ENCODE results near the gene CPT1B. TPM values are rescaled to one million over a fixed set of nuclear protein-coding genes. Genes with fewer than 3 reads are reported as not detected.

CPT1B gene
- total RNA-seq, 1 donor from 2014 or later: 2.1 TPM

DNA sequence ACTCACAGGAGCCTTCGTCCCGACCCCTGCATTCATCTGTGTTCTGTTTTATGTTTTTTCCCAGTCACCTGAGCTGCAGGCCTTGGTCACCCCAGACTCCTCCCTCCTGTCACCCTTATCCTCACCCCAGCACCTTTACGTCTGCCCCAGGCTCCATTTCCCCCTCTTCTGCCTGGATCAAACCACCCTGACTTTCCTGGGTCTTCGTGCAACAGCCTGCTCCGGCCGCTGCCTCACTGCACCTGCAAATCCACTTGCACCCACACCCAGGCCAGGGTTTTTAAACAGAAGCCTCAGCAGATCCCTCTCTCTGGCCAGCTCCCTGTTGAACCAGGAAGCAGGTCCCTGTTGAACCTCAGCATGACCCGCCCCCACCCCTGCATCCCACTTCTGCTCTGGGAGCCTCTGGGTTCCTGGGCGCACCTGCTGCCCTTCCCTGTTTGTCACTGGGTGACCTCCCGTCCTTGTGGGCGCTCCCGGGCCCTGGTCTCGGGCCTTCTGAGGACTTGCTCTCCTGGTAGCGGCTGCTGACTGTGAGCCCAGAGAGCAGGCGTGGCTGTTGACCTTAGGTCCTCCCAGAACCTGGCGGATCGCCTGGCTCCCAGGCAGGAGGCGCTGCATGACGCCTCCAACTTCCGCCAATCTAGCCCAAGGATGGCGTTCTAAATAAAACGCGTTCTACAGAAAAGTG lies 35.2 kb upstream of the CPT1B start:
- H3K4me3 ChIP-seq (ENCODE audit: low read depth, low read length): no peak overlapping the region
- DNase-seq (ENCODE audit: low read depth): no peak
- H3K36me3 ChIP-seq (ENCODE audit: control insufficient read depth, insufficient read depth, low read length): no peaks in the 10 kb centered on the region

DNA sequence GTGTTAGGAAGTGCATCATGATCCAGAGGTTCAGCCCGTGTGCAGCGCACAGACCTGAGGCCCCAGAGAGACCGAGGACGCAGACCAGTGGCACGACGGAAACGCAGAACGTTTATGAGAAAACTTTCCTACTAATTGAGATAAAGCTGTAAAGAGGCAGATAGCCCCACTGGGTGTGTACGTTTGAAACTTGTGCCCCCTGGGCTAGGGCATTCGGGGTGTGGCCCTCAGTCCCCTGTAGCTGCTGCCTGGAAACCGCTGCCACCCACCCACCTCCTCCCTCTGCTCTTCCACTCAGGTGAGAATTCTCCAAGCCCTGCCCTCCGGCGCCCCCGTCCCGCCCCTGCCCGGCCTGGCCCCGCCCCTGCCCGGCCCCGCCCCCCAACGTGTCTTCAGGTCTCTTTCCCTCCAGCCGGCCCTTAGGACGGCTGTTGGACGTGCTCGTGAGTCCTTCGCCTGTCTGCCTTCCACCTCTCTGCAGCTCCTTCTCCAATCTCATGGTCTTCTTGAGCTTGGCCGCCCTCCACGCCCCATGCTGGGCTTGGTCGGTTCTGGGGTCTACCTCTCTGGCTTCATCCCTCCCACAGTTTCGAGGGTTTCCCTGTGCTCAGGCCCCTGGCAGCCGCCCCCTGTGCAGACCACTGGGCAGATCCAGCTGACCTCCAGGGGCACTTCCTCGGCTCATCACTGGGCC lies 34.4 kb upstream of the CPT1B start:
- Histone ChIP-seq H3K27me3 (ENCODE audit: control insufficient read depth, insufficient read depth, low read length) (peaks cover 45% of the 10 kb centered on the region), H3K36me3 (ENCODE audit: control insufficient read depth, insufficient read depth, low read length) (no peaks in the 10 kb centered on the region), H3K4me3 (ENCODE audit: low read depth, low read length) (no peak overlapping the region)
- TF ChIP-seq, protein P1, sequence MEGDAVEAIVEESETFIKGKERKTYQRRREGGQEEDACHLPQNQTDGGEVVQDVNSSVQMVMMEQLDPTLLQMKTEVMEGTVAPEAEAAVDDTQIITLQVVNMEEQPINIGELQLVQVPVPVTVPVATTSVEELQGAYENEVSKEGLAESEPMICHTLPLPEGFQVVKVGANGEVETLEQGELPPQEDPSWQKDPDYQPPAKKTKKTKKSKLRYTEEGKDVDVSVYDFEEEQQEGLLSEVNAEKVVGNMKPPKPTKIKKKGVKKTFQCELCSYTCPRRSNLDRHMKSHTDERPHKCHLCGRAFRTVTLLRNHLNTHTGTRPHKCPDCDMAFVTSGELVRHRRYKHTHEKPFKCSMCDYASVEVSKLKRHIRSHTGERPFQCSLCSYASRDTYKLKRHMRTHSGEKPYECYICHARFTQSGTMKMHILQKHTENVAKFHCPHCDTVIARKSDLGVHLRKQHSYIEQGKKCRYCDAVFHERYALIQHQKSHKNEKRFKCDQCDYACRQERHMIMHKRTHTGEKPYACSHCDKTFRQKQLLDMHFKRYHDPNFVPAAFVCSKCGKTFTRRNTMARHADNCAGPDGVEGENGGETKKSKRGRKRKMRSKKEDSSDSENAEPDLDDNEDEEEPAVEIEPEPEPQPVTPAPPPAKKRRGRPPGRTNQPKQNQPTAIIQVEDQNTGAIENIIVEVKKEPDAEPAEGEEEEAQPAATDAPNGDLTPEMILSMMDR (IDR thresholded peaks at IDR 0.05; ENCODE audit: insufficient read depth, low read length, poor library complexity, severe bottlenecking): no peak
- DNase-seq (ENCODE audit: low read depth): no peak

More for the DNA sequence above, 35.2 kb upstream of the CPT1B start:
- H3K27me3 ChIP-seq (ENCODE audit: control insufficient read depth, insufficient read depth, low read length): peaks cover 39% of the 10 kb centered on the region
- TF ChIP-seq, protein P1 (IDR thresholded peaks at IDR 0.05; ENCODE audit: insufficient read depth, low read length, poor library complexity, severe bottlenecking): no peak

DNA sequence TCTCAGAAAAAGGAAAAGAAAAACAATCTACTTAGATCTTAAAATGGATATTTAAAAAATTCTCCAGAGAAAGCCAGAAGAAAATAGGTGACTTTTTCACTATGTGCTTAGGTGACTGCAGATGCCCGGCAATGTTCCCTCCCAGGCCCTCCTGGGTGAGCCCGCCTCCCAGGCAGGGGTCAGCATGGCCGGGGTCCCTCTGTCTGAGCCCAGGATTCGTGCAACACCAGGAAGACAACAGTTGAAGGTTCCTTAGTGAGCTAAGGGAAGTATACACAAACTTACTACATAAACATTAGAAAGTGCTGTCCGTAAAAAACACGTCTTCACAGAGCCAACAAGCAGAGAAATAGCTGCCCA lies 33.9 kb upstream of the CPT1B start:
- no peak for DNase-seq (ENCODE audit: low read depth)
- peaks cover 50% of the 10 kb centered on the region for H3K27me3 ChIP-seq (ENCODE audit: control insufficient read depth, insufficient read depth, low read length)
- H3K36me3 ChIP-seq (ENCODE audit: control insufficient read depth, insufficient read depth, low read length): no peaks in the 10 kb centered on the region
- H3K4me3 ChIP-seq (ENCODE audit: low read depth, low read length): no peak overlapping the region
- TF ChIP-seq, protein P1 (IDR thresholded peaks at IDR 0.05; ENCODE audit: insufficient read depth, low read length, poor library complexity, severe bottlenecking): no peak

DNA sequence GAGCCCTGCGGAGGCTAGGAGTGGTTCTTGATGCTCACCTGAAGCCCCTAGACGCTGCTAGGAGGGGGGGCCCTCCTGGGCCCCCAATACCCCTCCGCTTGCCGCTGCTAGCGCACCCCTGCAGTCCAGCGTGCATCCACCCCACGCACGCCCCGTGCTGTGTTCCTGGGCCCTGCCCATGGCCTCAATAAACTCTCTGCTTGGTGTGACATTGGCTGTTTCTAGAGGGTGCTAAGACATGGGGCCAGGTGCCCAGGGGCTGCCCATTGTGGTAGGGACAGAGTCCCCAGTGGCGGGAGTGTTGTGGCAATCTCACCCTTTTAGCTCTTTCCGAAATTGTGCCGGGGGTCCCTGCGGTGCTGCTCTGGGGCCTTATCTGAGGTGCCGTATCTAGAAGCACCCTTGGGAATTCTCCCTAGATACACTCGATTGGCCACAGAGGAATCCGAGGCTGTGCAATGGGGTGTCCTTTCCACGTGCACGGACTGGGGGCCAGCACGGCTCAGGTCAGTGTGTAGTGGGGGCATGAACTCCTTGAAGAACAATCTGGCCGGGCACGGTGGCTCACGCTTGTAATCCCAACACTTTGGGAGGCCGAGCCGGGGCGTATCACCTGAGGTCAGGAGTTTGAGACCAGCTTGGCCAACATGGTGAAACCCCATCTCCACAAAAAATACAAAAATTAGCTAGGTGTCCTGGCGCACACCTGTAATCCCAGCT lies 33.3 kb upstream of the CPT1B start:
- H3K36me3 ChIP-seq (ENCODE audit: control insufficient read depth, insufficient read depth, low read length): no peaks in the 10 kb centered on the region
- TF ChIP-seq, protein P1 (IDR thresholded peaks at IDR 0.05; ENCODE audit: insufficient read depth, low read length, poor library complexity, severe bottlenecking): no peak
- H3K4me3 ChIP-seq (ENCODE audit: low read depth, low read length): no peak overlapping the region
- no peak for DNase-seq (ENCODE audit: low read depth)
- peaks cover 56% of the 10 kb centered on the region for H3K27me3 ChIP-seq (ENCODE audit: control insufficient read depth, insufficient read depth, low read length)

DNA sequence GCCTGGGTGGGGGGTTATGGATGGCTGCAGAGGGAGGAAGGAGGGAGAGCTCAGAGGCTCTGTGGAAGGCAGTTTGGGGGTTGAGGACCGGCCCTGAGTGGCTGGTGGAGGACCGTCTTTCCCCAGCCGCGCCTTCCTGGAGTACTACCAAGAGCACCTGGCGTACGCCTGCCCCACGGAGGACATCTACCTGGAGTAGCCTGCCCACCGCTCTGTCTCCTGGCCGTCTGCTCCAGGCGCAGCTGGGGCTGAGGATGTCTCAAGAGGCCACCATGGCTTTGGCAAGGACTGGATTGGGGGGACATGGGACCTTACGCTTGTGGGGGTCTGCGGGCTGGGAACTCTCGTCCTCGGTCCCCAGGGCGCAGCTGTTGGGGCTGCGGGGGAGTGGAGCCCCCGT lies 32.4 kb upstream of the CPT1B start:
- DNase-seq (ENCODE audit: low read depth): no peak
- Histone ChIP-seq H3K4me3 (ENCODE audit: low read depth, low read length) (no peak overlapping the region), H3K27me3 (ENCODE audit: control insufficient read depth, insufficient read depth, low read length) (peaks cover 65% of the 10 kb centered on the region), H3K36me3 (ENCODE audit: control insufficient read depth, insufficient read depth, low read length) (no peaks in the 10 kb centered on the region)
- TF ChIP-seq, protein P1 (IDR thresholded peaks at IDR 0.05; ENCODE audit: insufficient read depth, low read length, poor library complexity, severe bottlenecking): no peak

Measured in kidney epithelial cell (primary cell).